GM19099 (cell line): ENCODE results near the gene SINHCAF.

Experiments used
- POLR2A ChIP-seq: IDR thresholded peaks from 3 replicates; pipeline ENCODE4 v1.6.1; 2011; ENCODE audit warnings: low read depth; ENCODE audit not compliant: insufficient read length; ENCODE audit errors: extremely low read depth

The SINHCAF gene

DNA sequence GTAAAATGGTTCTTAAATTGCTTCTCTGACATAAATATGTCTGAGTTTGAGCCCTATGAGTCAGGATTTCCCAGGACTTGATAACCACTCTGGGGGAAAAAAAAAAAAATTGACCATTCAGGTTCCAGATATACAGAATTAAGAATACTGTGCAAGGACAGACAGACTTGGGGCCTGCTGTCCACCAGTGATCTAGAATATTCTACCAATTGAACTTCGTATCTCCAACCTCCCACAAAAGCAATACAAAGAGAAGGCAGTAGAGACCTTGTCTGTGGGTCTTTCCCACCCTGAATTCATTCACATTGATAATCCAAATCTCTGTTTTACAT, 4.1 kb downstream of the SINHCAF start:
- no peak for TF ChIP-seq POLR2A

DNA sequence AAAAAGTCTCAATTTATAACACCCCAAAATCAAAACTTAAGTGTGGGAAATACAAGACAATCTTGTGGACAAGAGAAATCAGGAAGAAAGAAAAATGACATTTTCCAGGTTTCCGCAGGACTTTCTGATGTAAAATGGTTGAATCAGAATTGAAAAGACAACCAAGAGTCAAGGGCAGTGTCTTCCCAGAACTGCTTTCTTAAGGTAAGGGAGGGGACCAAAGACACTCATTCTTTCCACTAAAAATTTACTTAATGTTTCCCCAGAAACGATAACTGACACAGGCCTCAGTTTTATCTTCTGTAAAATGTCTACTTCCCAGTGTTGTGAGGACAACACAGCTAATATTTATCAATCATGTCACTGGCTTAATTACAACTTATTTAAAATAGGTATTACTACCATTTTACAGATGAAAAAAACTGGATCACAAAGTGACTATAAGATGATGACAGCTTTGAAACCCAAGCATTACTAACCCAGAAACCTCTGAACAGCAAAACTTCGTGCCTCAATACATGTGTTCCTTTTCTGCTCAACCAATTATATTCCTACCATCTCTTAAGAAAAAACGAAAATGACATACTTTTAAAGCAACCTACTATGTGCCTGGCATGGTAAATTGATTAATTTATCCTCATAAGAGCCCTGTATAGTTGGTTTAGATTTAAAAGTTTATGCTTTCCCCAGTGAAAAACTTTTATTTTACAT, 4.6 kb downstream of the SINHCAF start:
- TF ChIP-seq POLR2A = no peak

DNA sequence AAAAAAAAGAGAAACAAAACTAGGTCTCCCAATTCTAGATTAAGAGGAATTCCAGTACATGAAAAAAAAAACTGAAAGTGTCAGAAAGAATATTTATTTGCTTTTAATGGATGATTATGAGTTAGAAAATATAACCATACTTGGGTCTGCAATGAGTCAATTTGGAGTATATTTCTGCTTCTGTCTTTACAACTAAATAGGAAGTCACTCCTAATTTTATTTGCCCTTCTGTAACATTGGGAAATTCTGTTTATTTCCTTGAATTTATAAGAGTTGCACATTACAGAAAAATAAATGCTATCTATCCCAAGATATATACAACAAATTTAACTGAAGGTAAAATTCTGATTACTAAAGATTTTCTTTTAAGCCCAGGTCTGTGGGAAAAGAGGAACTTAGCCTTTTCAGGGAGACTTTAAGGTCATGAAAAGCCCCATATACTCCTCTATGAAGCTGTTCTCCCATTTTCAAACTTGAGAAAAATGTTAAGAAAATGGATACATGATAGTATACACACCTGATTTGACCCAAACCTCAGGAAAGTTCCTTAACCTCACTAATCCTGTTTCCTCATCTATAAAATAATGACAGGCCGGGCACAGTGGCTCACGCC, 7.2 kb downstream of the SINHCAF start:
- TF ChIP-seq POLR2A = no peak

DNA sequence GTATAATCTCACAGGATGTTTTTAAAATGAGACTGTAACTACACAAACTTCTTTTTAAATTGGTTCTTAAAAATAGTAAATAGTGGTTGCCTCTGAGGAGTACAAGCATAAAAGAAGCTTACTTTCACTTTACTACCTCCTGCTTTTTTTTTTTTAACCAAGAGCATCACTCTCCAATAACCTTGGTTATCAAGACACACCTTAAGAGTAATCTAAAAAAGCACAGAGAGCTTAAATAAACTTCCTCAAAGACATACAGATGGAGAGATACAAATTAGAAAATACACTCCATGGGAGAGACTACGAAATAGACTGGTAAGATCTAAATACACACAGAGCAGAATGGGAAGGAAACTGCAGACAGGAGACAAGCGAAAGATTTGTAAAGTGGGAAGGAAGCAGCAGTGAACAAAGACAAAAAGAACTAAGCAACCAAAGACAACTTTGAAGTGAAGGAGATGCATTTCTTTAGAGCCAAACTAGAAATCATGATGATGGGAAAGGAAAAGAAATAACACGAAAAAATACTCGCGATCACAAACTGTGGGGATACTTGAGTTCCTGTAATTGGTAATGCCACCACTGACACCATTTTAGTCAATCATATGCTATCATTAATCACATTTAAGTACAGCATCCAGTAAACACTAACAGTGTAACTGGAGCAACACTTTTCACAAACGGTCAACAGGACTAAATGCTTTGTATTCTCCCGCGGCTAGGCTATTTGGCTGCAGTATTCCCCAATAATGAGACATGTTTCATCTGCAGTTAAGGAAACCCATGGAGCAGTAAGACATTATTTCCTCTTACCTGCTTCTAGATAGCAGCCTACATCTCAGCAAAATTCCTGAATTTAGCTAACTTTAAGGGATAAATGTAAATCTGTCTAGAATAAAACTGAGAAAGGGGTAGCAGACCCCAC, 8.2 kb downstream of the SINHCAF start:
- no peak for TF ChIP-seq POLR2A

DNA sequence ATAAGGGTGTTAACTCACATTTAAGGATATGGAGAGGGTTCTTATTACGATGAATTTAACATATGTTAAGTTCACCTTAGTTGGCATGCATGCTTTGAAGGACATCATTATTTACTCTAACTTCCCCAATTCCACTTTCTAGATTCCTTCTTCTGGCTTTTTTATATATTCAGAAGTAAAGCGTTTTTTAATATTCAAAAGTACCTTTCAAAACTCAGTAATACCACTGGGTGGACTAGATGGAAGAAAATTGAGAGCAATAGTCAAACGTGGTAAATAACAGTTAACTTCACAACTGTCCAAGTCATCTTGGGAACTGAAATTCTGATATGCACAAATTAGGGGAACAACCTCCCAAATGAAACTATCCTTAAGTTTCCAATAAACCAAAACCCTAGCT, 9.1 kb downstream of the SINHCAF start:
- TF ChIP-seq POLR2A = no peak

DNA sequence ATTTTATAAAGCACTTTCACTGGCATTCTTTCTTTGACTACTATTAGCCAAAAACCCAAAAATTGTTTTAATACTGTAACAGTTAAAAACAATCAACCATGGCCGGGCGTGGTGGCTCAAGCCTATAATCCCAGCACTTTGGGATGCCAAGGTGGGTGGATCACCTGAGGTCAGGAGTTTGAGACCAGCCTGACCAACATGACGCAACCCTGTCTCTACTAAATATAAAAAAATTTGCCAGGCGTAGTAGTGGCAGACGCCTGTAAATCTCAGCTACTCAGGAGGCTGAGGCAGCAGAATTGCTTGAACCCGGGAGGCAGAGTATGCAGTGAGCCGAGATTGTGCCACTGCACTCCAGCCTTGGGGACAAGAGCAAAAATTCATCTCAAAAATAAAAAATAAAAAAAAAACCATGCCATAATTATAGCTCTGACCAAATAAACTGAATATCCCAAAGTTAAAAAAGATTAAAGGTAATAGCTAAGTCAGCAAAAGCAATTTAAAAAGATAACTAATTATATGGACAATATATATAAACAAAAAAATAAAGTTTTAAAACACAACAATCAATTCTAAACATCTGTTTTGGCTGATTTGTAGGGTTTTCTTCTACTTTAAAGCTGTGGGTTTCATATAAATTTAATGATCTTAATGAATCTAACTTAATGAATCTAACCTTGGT, 10.0 kb downstream of the SINHCAF start:
- no peak for TF ChIP-seq POLR2A

DNA sequence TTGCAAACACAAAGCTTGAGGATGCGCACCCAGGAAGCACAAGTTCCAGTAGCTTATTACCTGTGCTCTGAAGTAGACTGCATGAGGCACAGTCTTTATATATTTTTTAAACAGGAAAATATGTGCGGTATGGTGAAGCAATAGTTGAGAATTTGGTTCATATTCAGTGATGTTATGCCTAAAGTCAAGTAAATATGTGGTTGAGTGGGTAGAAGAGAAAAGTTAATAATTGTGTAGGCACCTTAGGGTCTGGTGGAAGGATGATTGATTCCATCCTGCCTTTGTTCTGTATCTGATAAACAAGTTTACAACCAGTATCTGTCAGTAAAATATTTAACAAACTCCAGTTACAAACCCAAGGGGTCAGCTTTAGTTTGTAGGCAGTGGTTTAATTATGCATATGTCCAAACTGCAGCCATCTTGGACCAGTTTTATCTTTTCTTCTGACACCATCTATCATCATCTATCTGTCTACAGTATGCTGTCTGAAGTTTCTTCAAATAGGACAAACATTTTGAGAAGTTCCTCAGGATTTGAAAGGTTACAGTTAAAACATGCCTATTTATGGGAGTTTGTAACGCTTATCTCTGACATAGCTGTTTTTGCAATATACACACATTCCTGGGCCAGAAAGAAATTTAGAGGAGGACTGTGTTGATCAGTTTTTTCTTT, 10.8 kb downstream of the SINHCAF start:
- TF ChIP-seq POLR2A = no peak

DNA sequence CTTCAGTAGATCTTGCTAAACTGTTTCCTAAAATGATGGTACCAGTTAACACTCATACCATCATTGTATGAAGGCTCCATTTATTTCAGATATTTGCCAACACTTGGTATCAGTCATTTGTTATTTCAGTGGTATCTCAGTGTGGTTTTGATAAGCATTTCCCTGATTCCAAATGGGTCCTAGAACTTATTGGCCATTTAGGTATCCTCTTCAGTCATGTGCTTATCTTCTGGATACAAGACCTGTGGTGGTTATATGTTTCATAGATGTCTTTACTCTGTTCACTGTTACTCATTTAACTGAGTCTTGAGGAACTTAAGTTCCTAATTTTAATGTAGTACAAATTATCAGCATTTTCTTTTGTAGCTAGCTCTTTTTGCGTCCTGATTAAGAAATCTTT, 13.5 kb downstream of the SINHCAF start:
- TF ChIP-seq POLR2A = no peak

DNA sequence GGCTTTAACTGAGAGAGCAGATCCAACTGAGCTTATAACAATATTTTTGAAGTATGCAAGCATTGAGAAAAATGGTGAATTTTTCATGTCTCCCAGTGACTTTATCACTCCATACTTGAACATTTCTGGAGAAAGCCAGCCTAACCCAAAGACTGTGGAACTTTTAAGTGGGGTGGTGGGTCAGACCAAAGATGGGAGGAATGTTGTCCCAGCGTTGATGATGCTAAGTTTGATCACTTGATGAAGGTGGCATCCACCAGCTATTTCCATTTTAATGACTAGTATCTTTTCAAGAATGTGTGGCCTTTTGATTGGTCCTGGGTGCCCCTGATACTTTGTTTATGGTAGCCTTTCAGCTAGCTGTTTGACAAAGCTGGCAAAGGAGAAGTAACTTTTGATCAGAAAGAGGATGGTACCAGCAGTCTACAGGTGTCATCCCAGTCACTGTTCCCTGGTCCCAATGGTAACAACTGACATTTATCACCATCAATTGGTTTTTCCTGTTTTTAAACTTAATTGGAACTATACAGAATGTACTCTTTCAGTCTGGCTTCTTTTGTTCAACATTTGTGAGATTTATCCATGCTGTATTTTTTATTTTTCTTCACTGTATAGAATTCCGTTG, 14.2 kb downstream of the SINHCAF start:
- TF ChIP-seq POLR2A = no peak

DNA sequence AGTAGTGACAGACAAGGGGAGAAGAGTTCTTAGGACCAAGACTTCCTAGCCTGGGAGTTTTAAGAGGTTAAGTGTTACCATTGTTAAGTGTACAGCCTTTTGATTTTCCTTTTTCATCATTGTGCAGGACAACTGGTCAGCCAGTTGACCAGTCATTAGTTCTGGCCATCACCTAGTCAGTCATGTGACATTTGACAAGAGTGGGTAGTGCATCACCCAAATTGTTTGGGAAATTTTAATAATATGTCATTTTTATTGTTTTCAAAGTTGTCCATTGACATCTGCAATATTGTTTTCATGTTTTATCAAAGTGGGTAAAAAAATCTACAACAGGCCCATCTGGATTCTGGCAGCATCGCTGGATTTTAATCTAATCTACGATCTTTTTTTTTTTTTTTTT, 15.5 kb downstream of the SINHCAF start:
- TF ChIP-seq POLR2A = no peak

DNA sequence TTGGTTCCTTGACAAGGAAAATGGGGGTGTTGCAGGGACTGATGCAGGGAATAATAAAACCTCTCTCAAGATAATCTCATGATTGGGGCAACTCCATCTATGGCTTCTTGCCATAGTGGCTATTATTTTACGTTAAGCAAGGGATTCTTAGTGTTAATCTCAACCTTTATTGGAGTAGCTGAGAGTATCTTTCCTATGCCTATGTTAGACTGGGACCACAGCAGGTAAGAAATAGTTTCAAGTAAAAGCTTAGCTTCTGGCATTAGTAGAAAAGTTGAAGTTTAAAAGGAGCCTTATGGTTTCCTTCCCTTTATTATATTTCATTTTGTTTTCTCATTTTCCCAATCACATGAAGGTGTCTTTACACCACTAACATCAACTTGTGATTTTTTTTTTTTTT, 16.7 kb downstream of the SINHCAF start:
- no peak for TF ChIP-seq POLR2A

DNA sequence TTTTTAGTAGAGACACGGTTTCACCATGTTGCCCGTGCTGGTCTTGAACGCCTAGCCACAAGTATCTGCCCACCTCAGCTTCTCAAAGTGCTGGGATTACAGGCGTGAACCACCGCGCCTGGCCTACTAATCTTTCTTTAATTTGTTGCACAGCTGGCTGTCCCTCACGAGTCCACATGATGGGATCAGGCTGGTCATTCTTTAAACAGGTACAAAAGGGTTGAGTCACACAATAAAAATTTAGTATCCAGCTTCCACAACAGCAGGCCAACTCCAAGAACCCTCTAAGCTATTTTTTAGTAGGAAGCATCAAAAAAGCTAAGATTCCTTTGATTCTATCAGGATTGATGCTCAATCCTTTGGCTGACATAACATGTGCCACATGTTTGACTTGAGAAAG, 17.8 kb downstream of the SINHCAF start:
- TF ChIP-seq POLR2A = no peak

DNA sequence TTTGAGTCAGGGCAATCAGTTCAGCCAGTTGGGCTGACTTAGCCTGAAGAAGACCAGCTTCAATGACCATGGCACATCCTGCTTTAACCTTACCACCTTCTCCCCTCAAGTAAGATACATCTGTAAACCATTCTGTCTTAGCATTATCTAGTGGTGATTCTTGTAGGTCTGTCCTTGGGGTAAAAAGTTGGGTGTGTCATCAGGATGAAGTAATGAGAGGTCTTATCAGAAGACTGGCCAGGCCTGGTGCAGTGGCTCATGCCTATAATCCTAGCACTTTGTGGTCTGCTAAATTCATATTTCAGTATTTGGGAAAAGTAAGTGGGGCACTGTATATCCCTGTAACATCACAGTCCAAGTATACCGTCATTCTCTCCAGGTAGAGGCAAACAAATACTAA, 19.1 kb downstream of the SINHCAF start:
- no peak for TF ChIP-seq POLR2A

DNA sequence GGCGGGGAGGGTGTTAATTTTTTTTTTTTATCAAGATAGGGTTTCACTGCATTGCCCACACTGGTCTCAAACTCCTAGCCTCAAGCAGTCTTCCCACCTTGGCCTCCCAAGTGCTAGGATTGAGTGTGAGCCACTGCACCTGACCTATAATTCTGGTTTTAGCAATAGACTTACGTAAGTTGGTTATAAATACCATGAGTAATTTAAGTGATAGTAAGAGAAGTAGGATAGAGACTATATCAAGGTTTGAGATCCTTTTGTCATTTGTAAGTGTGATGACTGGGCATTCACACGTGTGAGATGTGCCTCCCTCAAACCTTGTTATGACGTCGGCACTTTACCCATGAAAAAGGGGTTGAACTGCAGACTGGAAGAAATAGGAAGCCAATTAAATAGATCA, 22.5 kb downstream of the SINHCAF start:
- no peak for TF ChIP-seq POLR2A
